Measurements from ENCODE around the gene PIGH. TPM values are rescaled to one million over a fixed set of nuclear protein-coding genes. Genes with fewer than 3 reads are reported as not detected.
"Not testable (repeated sequence)": the region's sequence is repeated elsewhere in the genome, so short reads cannot be mapped to it uniquely, and the experiment has no call there.

PIGH gene
- total and polyA plus RNA-seq, 2 experiments from 2014 or later: 64.4 to 75.8 TPM

GRCh38 chr14:67595392-67595791 lies 4.7 kb downstream of the PIGH start:
- H3K4me1 ChIP-seq (ENCODE audit: insufficient read depth): peaks cover 5% of the 10 kb centered on the region
- H2AFZ ChIP-seq: no peak overlapping the region
- H3K27ac ChIP-seq: no peak overlapping the region
- H3K4me2 ChIP-seq: no peak overlapping the region
- H3K9me2 ChIP-seq (replicated peaks; ENCODE audit: insufficient read depth): no peaks in the 10 kb centered on the region
- WGBS (ENCODE audit: low lambda C conversion rate, missing lambda C conversion rate): 94% methylated on average over 2 of the region's 2 CpGs
- no peaks in the 10 kb centered on the region for H3K27me3 ChIP-seq
- peaks cover 3% of the 10 kb centered on the region for H3K36me3 ChIP-seq (replicated peaks; ENCODE audit: insufficient read depth, low read depth)
- H3K4me3 ChIP-seq: no peak overlapping the region
- DNase-seq (ENCODE audit: low spot score): no peak
- peaks cover 35% of the 10 kb centered on the region for H3K79me2 ChIP-seq
- no peaks in the 10 kb centered on the region for H3K9me3 ChIP-seq (ENCODE audit: low read depth)
- H4K20me1 ChIP-seq (ENCODE audit: insufficient read depth, poor library complexity, severe bottlenecking): no peaks in the 10 kb centered on the region
- TF ChIP-seq EZH2phosphoT487 (IDR thresholded peaks at IDR 0.05; ENCODE audit: low read depth, severe bottlenecking, unreplicated experiment) (no peak), EZH2 (IDR thresholded peaks at IDR 0.05; ENCODE audit: borderline replicate concordance) (no peak)
- TF ChIP-seq, protein P1, sequence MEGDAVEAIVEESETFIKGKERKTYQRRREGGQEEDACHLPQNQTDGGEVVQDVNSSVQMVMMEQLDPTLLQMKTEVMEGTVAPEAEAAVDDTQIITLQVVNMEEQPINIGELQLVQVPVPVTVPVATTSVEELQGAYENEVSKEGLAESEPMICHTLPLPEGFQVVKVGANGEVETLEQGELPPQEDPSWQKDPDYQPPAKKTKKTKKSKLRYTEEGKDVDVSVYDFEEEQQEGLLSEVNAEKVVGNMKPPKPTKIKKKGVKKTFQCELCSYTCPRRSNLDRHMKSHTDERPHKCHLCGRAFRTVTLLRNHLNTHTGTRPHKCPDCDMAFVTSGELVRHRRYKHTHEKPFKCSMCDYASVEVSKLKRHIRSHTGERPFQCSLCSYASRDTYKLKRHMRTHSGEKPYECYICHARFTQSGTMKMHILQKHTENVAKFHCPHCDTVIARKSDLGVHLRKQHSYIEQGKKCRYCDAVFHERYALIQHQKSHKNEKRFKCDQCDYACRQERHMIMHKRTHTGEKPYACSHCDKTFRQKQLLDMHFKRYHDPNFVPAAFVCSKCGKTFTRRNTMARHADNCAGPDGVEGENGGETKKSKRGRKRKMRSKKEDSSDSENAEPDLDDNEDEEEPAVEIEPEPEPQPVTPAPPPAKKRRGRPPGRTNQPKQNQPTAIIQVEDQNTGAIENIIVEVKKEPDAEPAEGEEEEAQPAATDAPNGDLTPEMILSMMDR (IDR thresholded peaks at IDR 0.05; ENCODE audit: poor library complexity): no peak

DNA sequence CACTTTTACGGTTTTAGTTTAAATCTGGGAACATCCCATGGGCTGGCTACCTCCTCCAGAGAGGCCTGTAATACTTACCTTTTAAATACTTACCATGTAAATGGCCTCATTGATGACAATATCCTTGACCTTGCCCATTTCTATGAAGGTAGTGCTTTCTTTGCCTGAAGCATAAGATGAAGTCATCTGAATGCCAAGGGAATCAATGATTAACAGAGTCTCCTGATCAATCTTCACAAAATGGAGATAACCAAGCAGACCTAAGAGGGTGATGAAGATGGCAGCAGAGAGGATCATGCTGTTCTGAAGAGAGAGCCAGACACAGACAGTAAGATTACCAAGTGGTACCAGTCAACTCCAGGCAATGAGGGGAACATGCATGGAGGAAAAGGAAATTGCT lies 6.4 kb downstream of the PIGH start:
- peaks cover 30% of the 10 kb centered on the region for H3K79me2 ChIP-seq
- H3K36me3 ChIP-seq (replicated peaks; ENCODE audit: insufficient read depth, low read depth); H4K20me1 ChIP-seq (ENCODE audit: insufficient read depth, poor library complexity, severe bottlenecking); H3K4me3 ChIP-seq; H3K4me1 ChIP-seq (ENCODE audit: insufficient read depth); H2AFZ ChIP-seq; DNase-seq (ENCODE audit: low spot score); H3K27ac ChIP-seq; H3K9me3 ChIP-seq (ENCODE audit: low read depth); H3K27me3 ChIP-seq; H3K4me2 ChIP-seq; H3K9me2 ChIP-seq (replicated peaks; ENCODE audit: insufficient read depth): not testable (repeated sequence)
- 41% methylated on average over 1 of the region's 1 CpG for WGBS (ENCODE audit: low lambda C conversion rate, missing lambda C conversion rate)

- peaks cover 3% of the 10 kb centered on the region for H3K36me3 ChIP-seq (replicated peaks; ENCODE audit: insufficient read depth, low read depth)
- peak overlapping the region; percentile 45 for H3K27ac ChIP-seq
- DNase-seq (ENCODE audit: low spot score): no peak
- TF ChIP-seq EZH2phosphoT487 (IDR thresholded peaks at IDR 0.05; ENCODE audit: low read depth, severe bottlenecking, unreplicated experiment) (no peak), EZH2 (IDR thresholded peaks at IDR 0.05; ENCODE audit: borderline replicate concordance) (no peak)
- peaks cover 19% of the 10 kb centered on the region for H3K4me1 ChIP-seq (ENCODE audit: insufficient read depth)
- H2AFZ ChIP-seq: no peak overlapping the region
- WGBS (ENCODE audit: low lambda C conversion rate, missing lambda C conversion rate): 82% methylated on average over 2 of the region's 2 CpGs
- no peaks in the 10 kb centered on the region for H3K9me3 ChIP-seq (ENCODE audit: low read depth)
- H4K20me1 ChIP-seq (ENCODE audit: insufficient read depth, poor library complexity, severe bottlenecking): no peaks in the 10 kb centered on the region
- no peaks in the 10 kb centered on the region for H3K9me2 ChIP-seq (replicated peaks; ENCODE audit: insufficient read depth)
- no peak overlapping the region for H3K4me3 ChIP-seq
- H3K79me2 ChIP-seq: peaks cover under 1% of the 10 kb centered on the region
- no peak overlapping the region for H3K4me2 ChIP-seq
- no peaks in the 10 kb centered on the region for H3K27me3 ChIP-seq
Measured at GRCh38 chr14:67589204-67589770, 10.8 kb downstream of the PIGH start.

- Histone ChIP-seq H3K36me3 (replicated peaks; ENCODE audit: insufficient read depth, low read depth) (no peaks in the 10 kb centered on the region), H3K79me2 (no peaks in the 10 kb centered on the region), H3K9me3 (ENCODE audit: low read depth) (no peaks in the 10 kb centered on the region), H2AFZ (no peak overlapping the region), H3K27ac (no peak overlapping the region), H3K27me3 (no peaks in the 10 kb centered on the region), H3K9me2 (replicated peaks; ENCODE audit: insufficient read depth) (no peaks in the 10 kb centered on the region), H3K4me2 (no peak overlapping the region), H4K20me1 (ENCODE audit: insufficient read depth, poor library complexity, severe bottlenecking) (no peaks in the 10 kb centered on the region), H3K4me3 (no peak overlapping the region), H3K4me1 (ENCODE audit: insufficient read depth) (peaks cover 20% of the 10 kb centered on the region)
- WGBS (ENCODE audit: low lambda C conversion rate, missing lambda C conversion rate): 92% methylated on average over 4 of the region's 4 CpGs
- DNase-seq (ENCODE audit: low spot score): no peak
- TF ChIP-seq EZH2 (IDR thresholded peaks at IDR 0.05; ENCODE audit: borderline replicate concordance) (no peak), EZH2phosphoT487 (IDR thresholded peaks at IDR 0.05; ENCODE audit: low read depth, severe bottlenecking, unreplicated experiment) (no peak)
- TF ChIP-seq, protein P1 (IDR thresholded peaks at IDR 0.05; ENCODE audit: poor library complexity): no peak
Measured at GRCh38 chr14:67586369-67586768, 13.7 kb downstream of the PIGH start.

Data from hepatocyte (in vitro differentiated cells).